Activated T-cell treated with anti-CD3 and anti-CD28 coated beads, Interleukin-2, amount 50 U/mL, for 24 hours (primary cell): ENCODE results near the gene NLRP5.
"Not testable (repeated sequence)": the region's sequence is repeated elsewhere in the genome, so short reads cannot be mapped to it uniquely, and the experiment has no call there.

Source experiments
- DNase-seq: peaks from one replicate; pipeline ENCODE4 v3.0.0-alpha.2; 2020
- H3K27ac Mint-ChIP-seq: 2 replicates; pipeline ENCODE4 v1.8.0; 2020; ENCODE audit warnings: mild to moderate bottlenecking, mixed read lengths
- H3K27me3 Mint-ChIP-seq: 2 replicates; pipeline ENCODE4 v1.8.0; 2020; ENCODE audit warnings: mixed read lengths
- H3K36me3 Mint-ChIP-seq: 2 replicates; pipeline ENCODE4 v1.8.0; 2020; ENCODE audit warnings: low read depth, mixed read lengths
- H3K4me1 Mint-ChIP-seq: 2 replicates; pipeline ENCODE4 v1.8.0; 2020; ENCODE audit warnings: low read depth, mixed read lengths
- H3K4me3 Mint-ChIP-seq: 2 replicates; pipeline ENCODE4 v1.8.0; 2020; ENCODE audit warnings: mild to moderate bottlenecking, moderate library complexity, mixed read lengths
- H3K9me3 Mint-ChIP-seq: 2 replicates; pipeline ENCODE4 v1.8.0; 2020; ENCODE audit warnings: mixed read lengths

NLRP5 gene

GRCh38 chr19:56086671-56087430 is 100.3 kb downstream of the NLRP5 start:
- peak overlapping the region; percentile 40 for H3K27ac Mint-ChIP-seq
- no peak overlapping the region for H3K4me3 Mint-ChIP-seq
- no peaks in the 10 kb centered on the region for H3K9me3 Mint-ChIP-seq

GRCh38 chr19:56087647-56088496 is 101.3 kb downstream of the NLRP5 start:
- no peak for DNase-seq
- Mint-ChIP-seq H3K27me3 (no peaks in the 10 kb centered on the region), H3K4me1 (peaks cover 5% of the 10 kb centered on the region), H3K27ac (no peak overlapping the region), H3K9me3 (no peaks in the 10 kb centered on the region), H3K36me3 (peaks cover 54% of the 10 kb centered on the region), H3K4me3 (no peak overlapping the region)

More at GRCh38 chr19:56086671-56087430, 100.3 kb downstream of the NLRP5 start:
- Mint-ChIP-seq H3K27me3 (peaks cover 5% of the 10 kb centered on the region), H3K36me3 (peaks cover 46% of the 10 kb centered on the region), H3K4me1 (peaks cover 4% of the 10 kb centered on the region)
- no peak for DNase-seq

- H3K36me3 Mint-ChIP-seq = peaks cover 62% of the 10 kb centered on the region
- H3K27me3 Mint-ChIP-seq = no peaks in the 10 kb centered on the region
- no peak overlapping the region for H3K4me3 Mint-ChIP-seq
- no peak for DNase-seq
- no peak overlapping the region for H3K27ac Mint-ChIP-seq
- H3K4me1 Mint-ChIP-seq = peaks cover 8% of the 10 kb centered on the region
- no peaks in the 10 kb centered on the region for H3K9me3 Mint-ChIP-seq
Measured at GRCh38 chr19:56088497-56089215, 102.1 kb downstream of the NLRP5 start.

- Mint-ChIP-seq H3K27me3 (no peaks in the 10 kb centered on the region), H3K9me3 (no peaks in the 10 kb centered on the region), H3K4me3 (no peak overlapping the region), H3K36me3 (peaks cover 67% of the 10 kb centered on the region), H3K4me1 (peaks cover 10% of the 10 kb centered on the region), H3K27ac (no peak overlapping the region)
- no peak for DNase-seq
Measured at GRCh38 chr19:56089344-56089743, 102.8 kb downstream of the NLRP5 start.

GRCh38 chr19:56091066-56091490 is 104.5 kb downstream of the NLRP5 start:
- Mint-ChIP-seq H3K36me3 (peaks cover 77% of the 10 kb centered on the region), H3K9me3 (no peaks in the 10 kb centered on the region), H3K4me1 (peaks cover 10% of the 10 kb centered on the region), H3K27me3 (no peaks in the 10 kb centered on the region), H3K4me3 (no peak overlapping the region), H3K27ac (peak overlapping the region; percentile 55)
- DNase-seq = no peak

GRCh38 chr19:56091751-56092546 is 105.4 kb downstream of the NLRP5 start:
- peaks cover 10% of the 10 kb centered on the region for H3K4me1 Mint-ChIP-seq
- no peak overlapping the region for H3K4me3 Mint-ChIP-seq
- H3K9me3 Mint-ChIP-seq = no peaks in the 10 kb centered on the region
- H3K36me3 Mint-ChIP-seq = peaks cover 76% of the 10 kb centered on the region
- H3K27ac Mint-ChIP-seq = no peak overlapping the region
- no peak for DNase-seq
- H3K27me3 Mint-ChIP-seq = no peaks in the 10 kb centered on the region

- H3K27ac Mint-ChIP-seq = no peak overlapping the region
- peaks cover 10% of the 10 kb centered on the region for H3K4me1 Mint-ChIP-seq
- no peak for DNase-seq
- H3K36me3 Mint-ChIP-seq = peaks cover 83% of the 10 kb centered on the region
- H3K9me3 Mint-ChIP-seq = no peaks in the 10 kb centered on the region
- H3K27me3 Mint-ChIP-seq = no peaks in the 10 kb centered on the region
- no peak overlapping the region for H3K4me3 Mint-ChIP-seq
Measured at GRCh38 chr19:56092685-56093631, 106.4 kb downstream of the NLRP5 start.

- Mint-ChIP-seq H3K4me3 (no peak overlapping the region), H3K9me3 (no peaks in the 10 kb centered on the region), H3K27ac (no peak overlapping the region), H3K27me3 (no peaks in the 10 kb centered on the region), H3K36me3 (peaks cover 82% of the 10 kb centered on the region), H3K4me1 (peaks cover 10% of the 10 kb centered on the region)
- DNase-seq = no peak
Measured at GRCh38 chr19:56094449-56094848, 107.9 kb downstream of the NLRP5 start.

- Mint-ChIP-seq H3K9me3 (no peaks in the 10 kb centered on the region), H3K27ac (no peak overlapping the region)
Measured at GRCh38 chr19:56096665-56097064, 110.1 kb downstream of the NLRP5 start.

GRCh38 chr19:56097306-56097705 is 110.7 kb downstream of the NLRP5 start:
- Mint-ChIP-seq H3K4me3 (no peak overlapping the region), H3K36me3 (peaks cover 83% of the 10 kb centered on the region)

More at GRCh38 chr19:56096665-56097064, 110.1 kb downstream of the NLRP5 start:
- DNase-seq = no peak
- no peak overlapping the region for H3K4me3 Mint-ChIP-seq
- peaks cover 6% of the 10 kb centered on the region for H3K4me1 Mint-ChIP-seq
- H3K36me3 Mint-ChIP-seq = peaks cover 80% of the 10 kb centered on the region
- no peaks in the 10 kb centered on the region for H3K27me3 Mint-ChIP-seq

GRCh38 chr19:56097776-56098175 is 111.2 kb downstream of the NLRP5 start:
- Mint-ChIP-seq H3K36me3 (peaks cover 82% of the 10 kb centered on the region), H3K27me3 (no peaks in the 10 kb centered on the region), H3K4me1 (peaks cover 6% of the 10 kb centered on the region), H3K9me3 (no peaks in the 10 kb centered on the region), H3K27ac (no peak overlapping the region), H3K4me3 (no peak overlapping the region)
- no peak for DNase-seq

More at GRCh38 chr19:56097306-56097705, 110.7 kb downstream of the NLRP5 start:
- DNase-seq = no peak
- Mint-ChIP-seq H3K9me3 (no peaks in the 10 kb centered on the region), H3K4me1 (peaks cover 6% of the 10 kb centered on the region), H3K27ac (no peak overlapping the region), H3K27me3 (no peaks in the 10 kb centered on the region)

GRCh38 chr19:56098237-56098636 is 111.7 kb downstream of the NLRP5 start:
- not testable (repeated sequence) for H3K27ac Mint-ChIP-seq, H3K4me1 Mint-ChIP-seq, DNase-seq, H3K27me3 Mint-ChIP-seq, H3K4me3 Mint-ChIP-seq, H3K9me3 Mint-ChIP-seq
- peaks cover 78% of the 10 kb centered on the region for H3K36me3 Mint-ChIP-seq
